Measurements from ENCODE around the gene MALL. TPM values are rescaled to one million over a fixed set of nuclear protein-coding genes. Genes with fewer than 3 reads are reported as not detected.

The MALL gene
- total and polyA plus RNA-seq, 9 of the 15 experiments (the other 6 are each of a cell fraction or from before 2014, with no cell fraction given), result 0.24 TPM; not detected in 8

- no peaks in the 10 kb centered on the region for H3K36me3 ChIP-seq (ENCODE audit: control insufficient read depth, insufficient read depth, low read length)
- peaks cover 0 to 3% of the 10 kb centered on the region in 2 experiments; a peak in 1 of 5 replicates for H3K27me3 ChIP-seq (ENCODE audit: control insufficient read depth in 2 of 2, insufficient read depth in 2 of 2, low read length in 2 of 2)
- in situ Hi-C loops (cut with MboI) (no loop called here), intact Hi-C loops (cut with micrococcal nuclease) (no loop called here)
- no peak overlapping the region for H3K9ac ChIP-seq (ENCODE audit: insufficient read depth in 1 of 2, low read depth in 2 of 2, low read length in 2 of 2)
- H3K27ac ChIP-seq (ENCODE audit: extremely low read depth, low read depth, low read length), result no peak overlapping the region
- WGBS (ENCODE audit: insufficient coverage, low coverage, missing lambda C conversion rate), result 0% methylated on average over 2 of the region's 2 CpGs
- no peaks in the 10 kb centered on the region for H3K9me3 ChIP-seq (replicated peaks; ENCODE audit: control insufficient read depth, insufficient read depth, low read depth, low read length)
- H3K4me3 ChIP-seq, result no peak overlapping the region
- DNase-seq (ENCODE audit: extremely low read depth in 1 of 4, low spot score in 3 of 4), result no peak
- no peaks in the 10 kb centered on the region for H4K20me1 ChIP-seq (replicated peaks; ENCODE audit: control insufficient read depth, insufficient read depth, low read length)
- no TSS peak for BruUV-seq (replicated peaks)
- H3K4me1 ChIP-seq (replicated peaks in 1 of 2; ENCODE audit: control insufficient read depth in 2 of 2, insufficient read depth in 2 of 2, low read length in 2 of 2), result no peaks in the 10 kb centered on the region
- H3K79me2 ChIP-seq (ENCODE audit: control insufficient read depth, insufficient read depth, low read length), result no peaks in the 10 kb centered on the region
- no peaks in the 10 kb centered on the region for H3K9me1 ChIP-seq (ENCODE audit: control insufficient read depth, insufficient read depth, low read length)
- CTCF ChIA-PET (ENCODE audit: low intra/inter-chr PET ratio), result no interaction called here
- H2AFZ ChIP-seq (ENCODE audit: low read depth, low read length), result no peak overlapping the region
- POLR2A ChIA-PET, result no interaction called here
- ATAC-seq, result no peak
- no peak for FAIRE-seq
- no peak overlapping the region for H3K4me2 ChIP-seq (ENCODE audit: insufficient read depth, low read length)
- TF ChIP-seq STAT6 (CRISPR knock-in tag; IDR thresholded peaks at IDR 0.05), result no peak
- TF ChIP-seq EHMT2 (IDR thresholded peaks at IDR 0.05), result no peak
- no peak for TF ChIP-seq DLX4 (CRISPR knock-in tag; IDR thresholded peaks at IDR 0.05)
- TF ChIP-seq THAP7 (CRISPR knock-in tag; IDR thresholded peaks at IDR 0.05), result no peak
- no peak for TF ChIP-seq SMARCB1 (IDR thresholded peaks at IDR 0.05; ENCODE audit: insufficient read length, low read depth)
- no peak for TF ChIP-seq PBX2 (CRISPR knock-in tag; IDR thresholded peaks at IDR 0.05; ENCODE audit: low read depth)
- TF ChIP-seq PBX2 (tag; conservative IDR thresholded peaks at IDR 0.05; ENCODE audit: low read depth), result no peak
- TF ChIP-seq GTF2A2 (tag; IDR thresholded peaks at IDR 0.05), result no peak
- TF ChIP-seq ZBTB8A (IDR thresholded peaks at IDR 0.05; ENCODE audit: partially characterized antibody), result no peak
- no peak for TF ChIP-seq MTF1 (CRISPR knock-in tag; IDR thresholded peaks at IDR 0.05; ENCODE audit: borderline replicate concordance)
- no peak for TF ChIP-seq TEAD4 (IDR thresholded peaks at IDR 0.05; ENCODE audit: low read length)
- no peak for TF ChIP-seq TEAD4 (CRISPR knock-in tag; IDR thresholded peaks at IDR 0.05; ENCODE audit: borderline replicate concordance)
- TF ChIP-seq ATF1 (CRISPR knock-in tag; IDR thresholded peaks at IDR 0.05), result no peak
- TF ChIP-seq ATF1 (tag; IDR thresholded peaks at IDR 0.05), result no peak
- no peak for TF ChIP-seq ZNF507 (tag; conservative IDR thresholded peaks at IDR 0.05)
- TF ChIP-seq DEAF1 (CRISPR knock-in tag; IDR thresholded peaks at IDR 0.05), result no peak
- no peak for TF ChIP-seq CEBPB (tag; IDR thresholded peaks at IDR 0.05)
- TF ChIP-seq HDAC2 (IDR thresholded peaks at IDR 0.05), result no peak
Measured at GRCh38 chr2:110146945-110147332, 31.3 kb upstream of the MALL start.
